Activated T-cell treated with anti-CD3 and anti-CD28 coated beads, Interleukin-2, amount 50 U/mL, for 24 hours (primary cell): ENCODE data around the gene KANSL1.
A peak's percentile ranks its signal among the peaks of the same experiment; 100 is the strongest.
"Not testable (repeated sequence)": the region's sequence is repeated elsewhere in the genome, so short reads cannot be mapped to it uniquely, and the experiment has no call there.

Experiments used
- DNase-seq: peaks from one replicate; pipeline ENCODE4 v3.0.0-alpha.2; 2020
- H3K27ac Mint-ChIP-seq: 2 replicates; pipeline ENCODE4 v1.8.0; 2020; ENCODE audit warnings: mild to moderate bottlenecking, mixed read lengths
- H3K27me3 Mint-ChIP-seq: 2 replicates; pipeline ENCODE4 v1.8.0; 2020; ENCODE audit warnings: mixed read lengths
- H3K36me3 Mint-ChIP-seq: 2 replicates; pipeline ENCODE4 v1.8.0; 2020; ENCODE audit warnings: low read depth, mixed read lengths
- H3K4me1 Mint-ChIP-seq: 2 replicates; pipeline ENCODE4 v1.8.0; 2020; ENCODE audit warnings: low read depth, mixed read lengths
- H3K4me3 Mint-ChIP-seq: 2 replicates; pipeline ENCODE4 v1.8.0; 2020; ENCODE audit warnings: mild to moderate bottlenecking, moderate library complexity, mixed read lengths
- H3K9me3 Mint-ChIP-seq: 2 replicates; pipeline ENCODE4 v1.8.0; 2020; ENCODE audit warnings: mixed read lengths

The KANSL1 gene

GRCh38 chr17:46197530-46197929, 4.3 kb upstream of the KANSL1 start:
- H3K27ac Mint-ChIP-seq, result peak overlapping the region; percentile 71
- H3K4me3 Mint-ChIP-seq, result no peak overlapping the region
- peaks cover 58% of the 10 kb centered on the region for H3K4me1 Mint-ChIP-seq

GRCh38 chr17:46195939-46196716, 2.9 kb upstream of the KANSL1 start:
- Mint-ChIP-seq H3K27ac (peak overlapping the region; percentile 81), H3K27me3 (no peaks in the 10 kb centered on the region), H3K4me1 (peaks cover 57% of the 10 kb centered on the region), H3K4me3 (no peak overlapping the region), H3K9me3 (no peaks in the 10 kb centered on the region), H3K36me3 (peaks cover 23% of the 10 kb centered on the region)
- DNase-seq, result no peak

More at GRCh38 chr17:46197530-46197929, 4.3 kb upstream of the KANSL1 start:
- H3K9me3 Mint-ChIP-seq, result no peaks in the 10 kb centered on the region
- no peaks in the 10 kb centered on the region for H3K27me3 Mint-ChIP-seq
- H3K36me3 Mint-ChIP-seq, result peaks cover 9% of the 10 kb centered on the region
- DNase-seq, result no peak

- peak overlapping the region; percentile 93 for H3K27ac Mint-ChIP-seq
- H3K27me3 Mint-ChIP-seq, result no peaks in the 10 kb centered on the region
- peaks cover 60% of the 10 kb centered on the region for H3K4me1 Mint-ChIP-seq
- peaks cover 28% of the 10 kb centered on the region for H3K36me3 Mint-ChIP-seq
- no peaks in the 10 kb centered on the region for H3K9me3 Mint-ChIP-seq
- peak overlapping the region; percentile 82 for H3K4me3 Mint-ChIP-seq
- no peak for DNase-seq
Measured at GRCh38 chr17:46195217-46195855, 2.1 kb upstream of the KANSL1 start.

DNA sequence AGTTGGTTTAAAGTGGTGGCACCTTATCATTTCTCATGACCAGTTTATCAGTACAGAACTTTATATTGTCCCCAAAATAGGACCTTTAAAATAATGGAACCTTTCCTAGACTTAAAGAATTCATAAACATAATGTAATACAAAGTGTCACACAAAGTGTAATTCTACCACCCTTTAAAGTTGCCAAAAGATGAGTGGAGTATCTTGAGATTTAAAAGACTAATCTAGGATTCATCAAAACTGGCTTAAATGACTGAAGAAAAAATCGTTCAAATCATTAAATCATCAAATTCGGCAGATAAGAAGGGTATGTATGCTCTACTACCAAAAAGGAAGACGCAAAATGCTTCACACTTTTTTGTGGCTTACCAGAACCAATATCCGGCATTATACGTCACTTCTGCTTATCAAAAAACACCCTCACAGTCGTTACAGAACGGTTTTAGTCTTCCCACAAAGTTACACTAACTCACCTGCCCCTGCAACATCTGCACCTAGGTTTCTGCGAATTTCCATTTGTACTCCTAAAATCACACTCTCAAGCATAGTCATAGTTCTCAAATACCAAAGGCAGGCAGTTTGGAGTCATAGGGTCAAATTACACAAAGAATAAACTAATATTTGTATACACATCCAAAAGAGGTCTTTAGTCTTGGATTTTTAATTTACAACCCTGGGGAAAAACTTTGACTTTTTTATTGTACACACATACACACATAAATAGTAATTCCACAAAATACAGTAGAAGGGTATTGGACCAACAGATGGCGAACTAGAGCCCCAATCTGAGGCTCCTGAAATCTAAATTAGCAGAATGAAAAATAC, 1.4 kb upstream of the KANSL1 start:
- Mint-ChIP-seq H3K27ac (peak overlapping the region; percentile 93), H3K9me3 (no peaks in the 10 kb centered on the region), H3K27me3 (no peaks in the 10 kb centered on the region), H3K36me3 (peaks cover 32% of the 10 kb centered on the region), H3K4me1 (peaks cover 62% of the 10 kb centered on the region), H3K4me3 (peak overlapping the region; percentile 82)
- no peak for DNase-seq

DNA sequence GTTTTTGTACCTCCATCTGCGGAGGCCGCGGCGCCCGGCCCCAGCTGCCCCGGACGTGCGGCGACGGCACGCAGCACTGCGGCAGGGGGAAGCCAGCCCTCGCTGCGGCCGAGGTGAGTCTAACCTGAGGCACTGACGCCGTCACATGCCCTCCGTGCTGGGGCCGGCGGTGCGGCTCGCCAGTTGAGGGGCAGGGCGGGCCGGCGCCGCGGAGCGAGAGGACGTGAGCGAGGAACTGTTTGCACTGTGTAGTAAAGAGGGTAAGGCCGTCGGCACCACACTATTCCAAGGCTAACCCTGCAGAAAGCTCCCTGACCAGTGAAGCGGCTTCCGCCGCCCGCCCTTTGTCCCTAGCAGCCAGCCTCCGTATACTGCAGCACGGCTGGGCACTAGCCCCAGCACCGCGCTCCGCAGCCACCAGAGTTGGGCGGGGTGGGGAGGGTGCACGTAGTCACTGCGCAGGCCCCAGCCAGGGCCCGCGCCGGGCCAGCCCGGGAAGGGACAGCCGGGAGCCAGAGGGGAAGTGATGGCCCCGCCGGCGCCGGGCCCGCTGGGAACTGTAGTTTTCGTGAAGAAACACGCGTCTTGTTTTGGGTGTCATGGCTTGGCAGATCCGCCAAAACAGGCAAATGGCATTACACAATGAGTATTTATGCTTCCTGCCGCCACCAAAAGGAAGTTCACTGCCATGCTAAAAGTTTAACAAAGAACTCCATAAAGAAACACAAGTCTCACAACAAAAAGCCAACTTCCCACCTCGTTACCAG, 580 bp upstream of the KANSL1 start:
- Mint-ChIP-seq H3K27me3 (no peaks in the 10 kb centered on the region), H3K4me1 (peaks cover 61% of the 10 kb centered on the region), H3K4me3 (peak overlapping the region; percentile 82), H3K36me3 (peaks cover 32% of the 10 kb centered on the region), H3K27ac (peak overlapping the region; percentile 93), H3K9me3 (no peaks in the 10 kb centered on the region)
- DNase-seq, result peak; percentile 89

DNA sequence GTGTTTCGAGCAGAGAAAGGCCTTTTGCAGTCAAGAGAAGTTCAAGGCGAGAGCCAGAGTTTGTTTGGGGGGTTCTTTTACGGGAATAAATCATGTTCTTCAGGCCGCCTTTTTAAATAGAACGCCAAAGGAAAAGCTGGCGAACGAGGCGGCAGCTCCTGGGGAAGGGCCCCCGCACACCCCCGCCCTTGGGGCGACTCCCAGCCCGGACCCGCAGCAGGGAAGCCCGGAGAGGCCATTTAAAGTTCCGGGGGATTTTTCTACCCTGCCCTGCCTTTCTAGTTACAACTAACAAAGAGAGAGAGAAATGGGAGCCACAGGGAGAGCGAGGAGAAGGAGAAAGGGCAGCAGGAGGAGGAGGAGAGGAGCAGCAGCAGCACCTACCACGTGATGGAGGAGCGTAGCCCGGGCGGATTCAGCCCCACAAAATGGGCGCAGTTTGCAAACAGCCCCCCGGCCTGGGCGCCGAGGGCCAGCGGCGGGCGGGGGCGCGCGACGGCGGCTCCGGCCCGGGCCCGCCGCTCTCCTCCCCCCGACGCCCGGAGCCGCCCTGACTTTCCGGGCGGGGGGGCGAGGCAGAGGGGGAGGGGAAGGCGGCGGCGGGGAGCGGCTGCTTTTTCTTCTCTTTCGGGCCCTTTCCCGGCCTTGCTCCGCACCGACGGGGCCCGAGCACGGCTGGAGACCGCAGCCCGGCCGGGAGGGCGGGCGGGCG, 634 bp downstream of the KANSL1 start:
- Mint-ChIP-seq H3K4me1 (peaks cover 66% of the 10 kb centered on the region), H3K4me3 (peak overlapping the region; percentile 90), H3K27me3 (no peaks in the 10 kb centered on the region), H3K9me3 (no peaks in the 10 kb centered on the region), H3K27ac (peak overlapping the region; percentile 94), H3K36me3 (peaks cover 30% of the 10 kb centered on the region)
- peak; percentile 70 for DNase-seq

GRCh38 chr17:46192189-46192438, 1.1 kb downstream of the KANSL1 start:
- no peaks in the 10 kb centered on the region for H3K9me3 Mint-ChIP-seq
- no peak for DNase-seq
- H3K27ac Mint-ChIP-seq, result peak overlapping the region; percentile 94
- H3K4me1 Mint-ChIP-seq, result peaks cover 66% of the 10 kb centered on the region
- H3K27me3 Mint-ChIP-seq, result no peaks in the 10 kb centered on the region
- H3K36me3 Mint-ChIP-seq, result peaks cover 26% of the 10 kb centered on the region
- H3K4me3 Mint-ChIP-seq, result peak overlapping the region; percentile 90

DNA sequence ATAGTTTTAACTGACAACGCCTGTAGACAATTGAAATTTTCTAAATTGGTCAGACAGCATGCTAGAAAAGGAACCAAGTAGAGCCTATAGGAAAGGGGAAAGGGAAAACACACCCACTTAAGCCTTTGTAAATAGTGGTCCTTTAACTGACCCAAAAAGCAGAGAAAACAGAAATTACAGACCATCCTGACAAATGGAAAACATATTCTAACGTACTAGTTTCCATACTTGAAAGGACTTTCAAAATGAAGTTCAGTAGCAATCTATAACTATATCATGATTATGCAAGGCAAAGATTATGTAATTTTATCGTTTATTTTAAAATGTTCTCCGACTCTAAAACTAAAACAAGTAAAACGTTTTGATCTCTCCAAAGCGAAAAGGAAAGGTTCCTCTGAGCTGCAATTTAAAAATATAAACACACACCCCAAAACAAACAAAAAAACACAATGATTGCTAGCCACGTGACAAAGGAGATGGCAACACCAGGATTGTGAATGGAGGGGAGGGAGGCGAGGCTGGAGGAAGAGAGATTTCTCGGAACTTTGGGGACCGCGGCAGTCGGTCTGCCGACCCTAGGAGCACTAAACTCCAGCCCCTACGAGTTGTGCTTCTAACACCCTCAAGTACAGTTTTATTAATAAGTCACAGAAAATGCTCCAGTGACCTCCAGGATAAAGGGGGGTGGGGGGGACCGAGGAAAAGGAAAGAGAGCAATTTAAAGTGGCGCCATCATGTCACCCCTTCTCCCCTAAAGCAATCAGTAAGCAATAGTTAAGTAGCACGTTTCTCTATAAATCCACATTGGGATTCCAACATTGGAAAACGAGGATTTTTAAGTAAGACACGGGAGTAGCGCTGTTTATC, 1.7 kb downstream of the KANSL1 start:
- Mint-ChIP-seq H3K36me3 (peaks cover 25% of the 10 kb centered on the region), H3K9me3 (no peaks in the 10 kb centered on the region), H3K27me3 (no peaks in the 10 kb centered on the region), H3K27ac (peak overlapping the region; percentile 94), H3K4me1 (peaks cover 68% of the 10 kb centered on the region), H3K4me3 (peak overlapping the region; percentile 90)
- DNase-seq, result no peak

- peaks cover 69% of the 10 kb centered on the region for H3K4me1 Mint-ChIP-seq
- no peaks in the 10 kb centered on the region for H3K27me3 Mint-ChIP-seq
- H3K36me3 Mint-ChIP-seq, result peaks cover 25% of the 10 kb centered on the region
- peak overlapping the region; percentile 84 for H3K27ac Mint-ChIP-seq
- DNase-seq, result no peak
- peak overlapping the region; percentile 90 for H3K4me3 Mint-ChIP-seq
- no peaks in the 10 kb centered on the region for H3K9me3 Mint-ChIP-seq
Measured at GRCh38 chr17:46190763-46191162, 2.5 kb downstream of the KANSL1 start.

DNA sequence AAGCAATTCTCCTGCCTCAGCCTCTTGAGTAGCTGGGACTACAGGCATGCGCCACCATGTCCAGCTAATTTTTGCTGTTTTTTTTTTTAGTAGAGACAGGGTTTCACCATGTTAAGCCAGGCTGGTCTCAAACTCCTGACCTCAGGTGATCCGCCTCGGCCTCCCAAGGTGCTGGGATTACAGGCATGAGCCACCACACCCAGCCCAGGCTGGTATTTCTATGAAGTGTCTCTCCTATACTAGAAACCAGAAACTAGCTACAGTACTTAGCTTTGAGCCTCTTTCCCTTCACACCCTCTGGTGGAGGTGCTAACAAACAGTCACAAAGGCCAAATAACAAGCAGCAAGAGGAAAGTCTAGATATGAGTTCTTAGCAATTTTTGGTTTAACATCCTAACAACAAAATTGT, 6.4 kb downstream of the KANSL1 start:
- peak overlapping the region; percentile 17 for H3K4me3 Mint-ChIP-seq
- DNase-seq, H3K27me3 Mint-ChIP-seq, H3K9me3 Mint-ChIP-seq: not testable (repeated sequence)
- H3K36me3 Mint-ChIP-seq, result peaks cover 20% of the 10 kb centered on the region
- H3K4me1 Mint-ChIP-seq, result peaks cover 89% of the 10 kb centered on the region
- peak overlapping the region; percentile 70 for H3K27ac Mint-ChIP-seq

DNA sequence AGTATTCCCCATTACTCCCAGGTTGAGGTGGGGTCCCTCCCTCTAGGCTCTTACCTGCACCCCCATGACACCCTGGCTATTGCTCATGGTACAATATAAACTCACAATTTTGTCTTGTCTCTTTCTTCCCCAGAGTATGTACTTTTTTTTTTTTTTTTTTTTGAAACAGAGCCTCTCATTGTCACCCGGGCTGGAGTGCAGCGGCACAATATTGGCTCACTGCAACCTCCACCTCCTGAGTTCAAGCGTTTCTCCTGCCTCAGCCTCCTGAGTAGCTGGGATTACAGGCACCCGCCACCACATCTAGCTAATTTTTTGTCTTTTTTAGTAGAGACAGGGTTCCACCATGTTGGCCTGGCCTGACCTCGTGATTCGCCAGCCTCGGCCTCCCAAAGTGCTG, 8.5 kb downstream of the KANSL1 start:
- H3K27me3 Mint-ChIP-seq, result no peaks in the 10 kb centered on the region
- no peaks in the 10 kb centered on the region for H3K9me3 Mint-ChIP-seq
- H3K4me1 Mint-ChIP-seq, result peaks cover 91% of the 10 kb centered on the region
- no peak for DNase-seq
- H3K4me3 Mint-ChIP-seq, result no peak overlapping the region
- H3K36me3 Mint-ChIP-seq, result peaks cover 3% of the 10 kb centered on the region
- peak overlapping the region; percentile 31 for H3K27ac Mint-ChIP-seq

DNA sequence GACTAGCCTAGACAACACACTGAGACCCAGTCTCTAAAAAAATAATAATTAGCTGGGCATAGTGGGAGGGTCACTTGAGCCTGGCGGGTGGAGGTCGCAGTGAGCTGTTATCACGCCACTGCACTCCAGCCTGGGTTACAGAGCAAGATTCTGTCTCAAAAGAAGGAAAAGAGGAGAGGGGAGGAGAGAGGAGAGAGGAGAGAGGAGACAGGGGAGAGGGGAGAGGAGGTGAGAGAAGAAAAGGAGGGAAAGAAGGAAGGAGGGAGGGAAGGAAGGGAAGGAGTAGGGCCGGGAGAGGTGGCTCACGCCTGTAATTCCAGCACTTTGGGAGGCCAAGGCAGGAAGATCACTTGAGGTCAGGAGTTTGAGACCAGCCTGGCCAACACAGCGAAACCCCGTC, 9.8 kb downstream of the KANSL1 start:
- H3K4me3 Mint-ChIP-seq, H3K9me3 Mint-ChIP-seq, H3K27ac Mint-ChIP-seq, H3K36me3 Mint-ChIP-seq, DNase-seq, H3K27me3 Mint-ChIP-seq: not testable (repeated sequence)
- peaks cover 92% of the 10 kb centered on the region for H3K4me1 Mint-ChIP-seq

- no peaks in the 10 kb centered on the region for H3K9me3 Mint-ChIP-seq
- H3K4me1 Mint-ChIP-seq, result peaks cover 92% of the 10 kb centered on the region
- DNase-seq, result no peak
- peak overlapping the region; percentile 76 for H3K27ac Mint-ChIP-seq
- H3K4me3 Mint-ChIP-seq, result no peak overlapping the region
- H3K27me3 Mint-ChIP-seq, result no peaks in the 10 kb centered on the region
- peaks cover 7% of the 10 kb centered on the region for H3K36me3 Mint-ChIP-seq
Measured at GRCh38 chr17:46182961-46183360, 10.3 kb downstream of the KANSL1 start.
